ENCODE measurements around the gene AGFG1. TPM values are rescaled to one million over a fixed set of nuclear protein-coding genes. Genes with fewer than 3 reads are reported as not detected.
"Not testable (repeated sequence)": the region's sequence is repeated elsewhere in the genome, so short reads cannot be mapped to it uniquely, and the experiment has no call there.

Gene AGFG1
- total RNA-seq, 1 donor from 2014 or later = 139 TPM

DNA sequence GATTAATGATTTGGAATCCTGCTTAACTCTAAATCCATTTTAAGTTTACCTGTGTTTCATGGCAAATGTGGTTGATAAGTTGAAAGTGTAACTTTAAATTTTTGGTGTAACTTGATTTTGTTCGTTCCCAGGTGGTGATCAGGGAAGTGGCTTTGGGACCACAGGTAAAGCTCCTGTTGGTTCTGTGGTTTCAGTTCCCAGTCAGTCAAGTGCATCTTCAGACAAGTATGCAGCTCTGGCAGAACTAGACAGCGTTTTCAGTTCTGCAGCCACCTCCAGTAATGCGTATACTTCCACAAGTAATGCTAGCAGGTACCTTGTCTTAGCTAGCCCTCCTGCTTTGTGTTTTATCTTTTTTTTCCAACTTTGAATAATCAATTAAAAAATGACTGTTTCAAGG is 62.8 kb downstream of the AGFG1 start:
- intact Hi-C loops (cut with micrococcal nuclease) = no loop called here
- Mint-ChIP-seq H3K27me3 (ENCODE audit: low read depth) (no peaks in the 10 kb centered on the region), H3K4me1 (ENCODE audit: low read depth) (peaks cover 2% of the 10 kb centered on the region), H3K27ac (no peak overlapping the region), H3K9me3 (peaks cover 3% of the 10 kb centered on the region), H3K36me3 (ENCODE audit: low read depth) (peaks cover 63% of the 10 kb centered on the region), H3K4me3 (ENCODE audit: low read depth) (no peak overlapping the region)
- DNase-seq (ENCODE audit: low spot score) = no peak

GRCh38 chr2:227536445-227536844 is 64.5 kb downstream of the AGFG1 start:
- DNase-seq (ENCODE audit: low spot score) = no peak
- H3K27ac Mint-ChIP-seq = no peak overlapping the region
- H3K9me3 Mint-ChIP-seq = peaks cover 17% of the 10 kb centered on the region
- peaks cover 2% of the 10 kb centered on the region for H3K4me1 Mint-ChIP-seq (ENCODE audit: low read depth)
- H3K4me3 Mint-ChIP-seq (ENCODE audit: low read depth) = no peak overlapping the region
- peaks cover 69% of the 10 kb centered on the region for H3K36me3 Mint-ChIP-seq (ENCODE audit: low read depth)
- no peaks in the 10 kb centered on the region for H3K27me3 Mint-ChIP-seq (ENCODE audit: low read depth)
- intact Hi-C loops (cut with micrococcal nuclease) = no loop called here

DNA sequence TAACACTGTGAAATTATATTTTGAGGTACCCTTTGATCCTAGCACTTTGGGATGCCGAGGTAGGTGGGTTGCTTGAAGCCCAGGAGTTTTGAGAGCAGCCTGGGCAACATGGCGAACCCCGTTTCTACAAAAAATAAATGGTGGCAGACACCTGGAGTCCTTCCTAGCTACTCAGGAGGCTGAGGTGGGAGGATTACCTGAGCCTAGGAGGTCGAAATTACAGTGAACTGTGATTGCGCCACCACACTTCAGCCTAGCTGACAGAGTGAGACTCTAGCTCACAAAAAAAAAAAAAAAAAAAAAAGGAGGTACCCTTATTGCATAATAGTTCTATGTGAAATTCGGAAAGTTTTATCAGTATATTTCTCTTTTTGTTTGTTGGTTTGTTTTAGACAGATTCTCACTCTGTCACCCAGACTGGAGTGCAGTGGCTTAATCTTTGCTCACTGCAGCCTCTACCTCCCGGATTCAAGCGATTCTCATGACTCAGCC is 67.6 kb downstream of the AGFG1 start:
- Mint-ChIP-seq H3K36me3 (ENCODE audit: low read depth) (peaks cover 78% of the 10 kb centered on the region), H3K4me1 (ENCODE audit: low read depth) (peaks cover 6% of the 10 kb centered on the region), H3K27ac (no peak overlapping the region), H3K9me3 (peaks cover 18% of the 10 kb centered on the region), H3K27me3 (ENCODE audit: low read depth) (no peaks in the 10 kb centered on the region), H3K4me3 (ENCODE audit: low read depth) (no peak overlapping the region)
- no peak for DNase-seq (ENCODE audit: low spot score)
- intact Hi-C loops (cut with micrococcal nuclease) = no loop called here

GRCh38 chr2:227540352-227540751 is 68.4 kb downstream of the AGFG1 start:
- Mint-ChIP-seq H3K4me1 (ENCODE audit: low read depth) (peaks cover 11% of the 10 kb centered on the region), H3K36me3 (ENCODE audit: low read depth) (peaks cover 85% of the 10 kb centered on the region), H3K9me3 (peaks cover 18% of the 10 kb centered on the region)
- H3K27ac Mint-ChIP-seq; H3K4me3 Mint-ChIP-seq (ENCODE audit: low read depth); DNase-seq (ENCODE audit: low spot score); H3K27me3 Mint-ChIP-seq (ENCODE audit: low read depth); intact Hi-C loops (cut with micrococcal nuclease): not testable (repeated sequence)

DNA sequence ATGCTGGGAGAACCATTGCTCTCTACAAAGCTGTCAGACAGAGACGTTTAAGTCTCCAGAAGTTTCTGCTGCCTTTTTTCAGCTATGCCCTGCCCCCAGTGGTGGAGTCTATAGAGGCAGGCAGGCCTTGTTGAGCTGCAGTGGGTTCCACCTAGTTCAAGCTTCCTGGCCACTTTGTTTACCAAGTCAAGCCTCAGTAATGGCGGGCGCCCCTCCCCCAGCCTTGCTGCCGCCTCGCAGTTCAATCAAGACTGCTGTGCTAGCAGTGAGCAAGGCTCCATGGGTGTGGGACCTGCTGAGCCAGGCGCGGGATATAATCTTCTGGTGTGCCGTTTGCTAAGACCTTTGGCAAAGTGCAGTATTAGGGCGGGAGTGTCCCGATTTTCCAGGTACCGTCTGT is 74.0 kb downstream of the AGFG1 start:
- H3K4me1 Mint-ChIP-seq (ENCODE audit: low read depth) = peaks cover 13% of the 10 kb centered on the region
- H3K9me3 Mint-ChIP-seq = peaks cover 5% of the 10 kb centered on the region
- intact Hi-C loops (cut with micrococcal nuclease) = loop anchor here (5.0 kb wide), 1 partner anchor 74 kb away; the partner anchor contains the start of gene AGFG1
- no peak overlapping the region for H3K27ac Mint-ChIP-seq
- H3K36me3 Mint-ChIP-seq (ENCODE audit: low read depth) = peaks cover 78% of the 10 kb centered on the region
- H3K27me3 Mint-ChIP-seq (ENCODE audit: low read depth) = no peaks in the 10 kb centered on the region
- no peak for DNase-seq (ENCODE audit: low spot score)
- H3K4me3 Mint-ChIP-seq (ENCODE audit: low read depth) = no peak overlapping the region

GRCh38 chr2:227551836-227552235 is 79.9 kb downstream of the AGFG1 start:
- Mint-ChIP-seq H3K27me3 (ENCODE audit: low read depth) (no peaks in the 10 kb centered on the region), H3K4me3 (ENCODE audit: low read depth) (no peak overlapping the region), H3K27ac (no peak overlapping the region), H3K9me3 (no peaks in the 10 kb centered on the region), H3K4me1 (ENCODE audit: low read depth) (peaks cover 2% of the 10 kb centered on the region), H3K36me3 (ENCODE audit: low read depth) (peaks cover 49% of the 10 kb centered on the region)
- intact Hi-C loops (cut with micrococcal nuclease) = no loop called here
- no peak for DNase-seq (ENCODE audit: low spot score)

DNA sequence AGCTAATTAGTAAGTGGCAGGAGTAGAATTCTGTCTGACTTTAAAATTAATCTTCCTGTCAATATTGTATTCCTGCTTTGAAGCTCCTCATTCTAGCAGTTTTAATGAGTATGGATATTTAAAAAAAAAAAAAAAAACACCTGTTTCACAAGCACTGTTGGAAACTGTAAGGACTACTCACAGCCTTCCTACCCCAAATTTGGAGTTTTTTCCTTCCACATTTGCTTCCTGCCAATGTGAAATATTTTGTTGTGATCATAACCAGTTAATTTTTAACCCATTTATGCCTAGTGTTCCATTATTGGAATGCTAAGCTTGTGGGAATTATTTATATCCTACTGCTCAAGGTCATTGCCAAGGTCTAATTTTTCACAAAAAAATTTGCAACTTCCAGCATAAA is 90.6 kb downstream of the AGFG1 start:
- Mint-ChIP-seq H3K4me3 (ENCODE audit: low read depth) (no peak overlapping the region), H3K36me3 (ENCODE audit: low read depth) (peaks cover 22% of the 10 kb centered on the region), H3K9me3 (no peaks in the 10 kb centered on the region), H3K4me1 (ENCODE audit: low read depth) (peaks cover 4% of the 10 kb centered on the region), H3K27ac (no peak overlapping the region), H3K27me3 (ENCODE audit: low read depth) (no peaks in the 10 kb centered on the region)
- intact Hi-C loops (cut with micrococcal nuclease) = no loop called here
- no peak for DNase-seq (ENCODE audit: low spot score)

DNA sequence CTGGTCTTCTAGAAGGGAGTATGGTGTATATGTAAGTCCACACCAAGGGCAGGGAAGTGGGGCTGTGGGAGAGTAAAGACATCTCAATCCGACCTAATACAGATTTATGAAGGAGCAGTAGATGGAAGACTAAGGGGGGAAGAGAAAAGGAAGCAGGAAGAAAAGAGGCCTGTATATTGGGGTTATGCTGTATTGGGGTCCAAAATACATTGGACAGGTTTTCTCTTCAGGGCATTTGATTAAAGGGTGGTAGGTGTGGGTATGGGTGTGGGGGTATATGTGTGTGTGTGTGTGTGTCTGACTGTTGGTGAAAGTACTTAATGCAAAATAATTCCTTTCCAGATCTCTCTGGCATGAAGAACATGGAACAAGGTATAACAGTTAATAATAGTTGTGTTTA is 93.1 kb downstream of the AGFG1 start:
- intact Hi-C loops (cut with micrococcal nuclease) = no loop called here
- DNase-seq (ENCODE audit: low spot score) = no peak
- Mint-ChIP-seq H3K4me3 (ENCODE audit: low read depth) (no peak overlapping the region), H3K27ac (no peak overlapping the region), H3K36me3 (ENCODE audit: low read depth) (peaks cover 12% of the 10 kb centered on the region), H3K4me1 (ENCODE audit: low read depth) (peaks cover 4% of the 10 kb centered on the region), H3K9me3 (no peaks in the 10 kb centered on the region), H3K27me3 (ENCODE audit: low read depth) (no peaks in the 10 kb centered on the region)

DNA sequence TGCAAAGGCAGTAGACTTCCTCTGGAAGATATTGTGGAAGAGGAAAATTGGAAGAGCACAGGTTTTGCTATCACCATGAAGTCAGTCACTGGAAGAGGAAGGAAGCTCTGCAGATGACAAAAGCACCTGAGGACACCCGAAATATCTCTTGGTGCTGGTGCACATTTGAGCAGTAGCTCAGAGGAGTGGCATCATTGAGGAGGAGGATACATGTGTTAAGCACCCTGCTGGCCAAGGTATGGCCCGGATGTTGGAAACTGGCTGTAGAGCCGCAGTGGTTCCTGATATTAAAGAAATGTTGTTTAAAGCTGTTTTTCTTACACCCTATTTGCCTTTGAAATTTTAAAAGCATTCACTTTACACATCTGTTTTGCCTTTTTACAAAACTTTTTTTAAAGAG is 94.1 kb downstream of the AGFG1 start:
- no peaks in the 10 kb centered on the region for H3K27me3 Mint-ChIP-seq (ENCODE audit: low read depth)
- H3K27ac Mint-ChIP-seq = no peak overlapping the region
- no peak for DNase-seq (ENCODE audit: low spot score)
- H3K36me3 Mint-ChIP-seq (ENCODE audit: low read depth) = peaks cover 9% of the 10 kb centered on the region
- intact Hi-C loops (cut with micrococcal nuclease) = no loop called here
- peaks cover 4% of the 10 kb centered on the region for H3K4me1 Mint-ChIP-seq (ENCODE audit: low read depth)
- no peak overlapping the region for H3K4me3 Mint-ChIP-seq (ENCODE audit: low read depth)
- no peaks in the 10 kb centered on the region for H3K9me3 Mint-ChIP-seq

DNA sequence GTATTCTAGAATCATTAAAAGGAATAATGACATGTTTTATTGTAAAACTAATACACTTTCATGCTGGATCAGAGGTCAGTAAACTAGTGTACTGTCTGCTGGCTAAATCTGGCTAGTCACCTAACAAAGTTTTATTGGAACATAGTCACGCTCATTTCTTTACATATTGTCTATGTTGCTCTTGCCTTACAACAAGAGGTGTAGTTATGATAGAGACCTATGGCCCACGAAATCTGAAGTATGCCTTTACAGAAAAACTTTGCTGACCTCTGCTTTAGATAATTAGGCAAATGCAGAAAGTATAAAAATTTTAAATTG is 96.9 kb downstream of the AGFG1 start:
- Mint-ChIP-seq H3K4me1 (ENCODE audit: low read depth) (no peaks in the 10 kb centered on the region), H3K9me3 (no peaks in the 10 kb centered on the region), H3K27ac (no peak overlapping the region), H3K36me3 (ENCODE audit: low read depth) (peaks cover 9% of the 10 kb centered on the region), H3K4me3 (ENCODE audit: low read depth) (no peak overlapping the region), H3K27me3 (ENCODE audit: low read depth) (no peaks in the 10 kb centered on the region)
- DNase-seq (ENCODE audit: low spot score) = no peak
- intact Hi-C loops (cut with micrococcal nuclease) = no loop called here

DNA sequence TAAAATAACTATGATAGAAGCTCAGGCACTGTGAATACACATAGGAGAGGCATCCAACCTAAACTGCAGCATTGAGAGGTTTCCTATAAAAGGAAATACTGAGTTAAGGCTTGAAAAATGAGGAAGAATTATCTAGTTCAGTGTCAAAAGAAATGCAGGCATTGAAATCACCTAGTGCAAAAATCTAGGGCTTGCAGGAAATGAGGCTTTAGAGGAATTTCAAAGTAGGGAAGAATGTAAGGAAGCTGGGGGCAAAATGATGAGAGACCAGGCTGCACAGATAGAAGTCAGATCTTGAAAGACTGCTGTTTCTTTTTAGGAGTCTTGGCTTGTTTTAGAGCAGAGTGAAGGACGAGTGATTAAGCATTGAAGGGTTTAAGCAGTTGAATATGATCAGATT is 98.7 kb downstream of the AGFG1 start:
- no peak for DNase-seq (ENCODE audit: low spot score)
- H3K27ac Mint-ChIP-seq = no peak overlapping the region
- H3K4me1 Mint-ChIP-seq (ENCODE audit: low read depth) = no peaks in the 10 kb centered on the region
- H3K27me3 Mint-ChIP-seq (ENCODE audit: low read depth) = no peaks in the 10 kb centered on the region
- H3K4me3 Mint-ChIP-seq (ENCODE audit: low read depth) = no peak overlapping the region
- intact Hi-C loops (cut with micrococcal nuclease) = no loop called here
- peaks cover 4% of the 10 kb centered on the region for H3K36me3 Mint-ChIP-seq (ENCODE audit: low read depth)
- no peaks in the 10 kb centered on the region for H3K9me3 Mint-ChIP-seq

DNA sequence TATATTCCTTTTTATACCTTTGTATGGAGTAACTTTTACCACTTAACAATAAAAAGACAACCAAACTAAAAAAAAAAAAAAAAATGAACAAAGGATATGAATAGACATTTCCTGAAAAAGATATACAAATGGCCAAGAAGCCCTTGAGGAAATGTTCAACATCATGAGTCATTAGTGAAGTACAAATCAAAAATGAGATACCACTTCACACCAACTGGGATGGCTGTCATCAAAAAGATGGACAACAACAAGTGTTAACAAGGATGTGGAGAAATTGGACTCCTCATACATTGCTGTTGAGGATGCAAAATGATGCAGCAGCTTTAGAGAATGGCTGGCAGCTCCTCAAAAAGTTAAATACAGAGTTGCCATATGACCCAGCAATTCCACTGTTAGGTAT is 104.2 kb downstream of the AGFG1 start:
- Mint-ChIP-seq H3K4me3 (ENCODE audit: low read depth) (no peak overlapping the region), H3K27ac (no peak overlapping the region), H3K9me3 (no peaks in the 10 kb centered on the region), H3K4me1 (ENCODE audit: low read depth) (no peaks in the 10 kb centered on the region), H3K36me3 (ENCODE audit: low read depth) (no peaks in the 10 kb centered on the region), H3K27me3 (ENCODE audit: low read depth) (peaks cover 7% of the 10 kb centered on the region)
- intact Hi-C loops (cut with micrococcal nuclease) = no loop called here
- DNase-seq (ENCODE audit: low spot score) = no peak

- H3K4me3 Mint-ChIP-seq (ENCODE audit: low read depth) = no peak overlapping the region
- H3K27me3 Mint-ChIP-seq (ENCODE audit: low read depth) = peaks cover 7% of the 10 kb centered on the region
- H3K4me1 Mint-ChIP-seq (ENCODE audit: low read depth) = no peaks in the 10 kb centered on the region
- no peak for DNase-seq (ENCODE audit: low spot score)
- peaks cover under 1% of the 10 kb centered on the region for H3K9me3 Mint-ChIP-seq
- H3K36me3 Mint-ChIP-seq (ENCODE audit: low read depth) = no peaks in the 10 kb centered on the region
- H3K27ac Mint-ChIP-seq = no peak overlapping the region
- intact Hi-C loops (cut with micrococcal nuclease) = no loop called here
Observed at GRCh38 chr2:227576812-227577211, 104.9 kb downstream of the AGFG1 start.

DNA sequence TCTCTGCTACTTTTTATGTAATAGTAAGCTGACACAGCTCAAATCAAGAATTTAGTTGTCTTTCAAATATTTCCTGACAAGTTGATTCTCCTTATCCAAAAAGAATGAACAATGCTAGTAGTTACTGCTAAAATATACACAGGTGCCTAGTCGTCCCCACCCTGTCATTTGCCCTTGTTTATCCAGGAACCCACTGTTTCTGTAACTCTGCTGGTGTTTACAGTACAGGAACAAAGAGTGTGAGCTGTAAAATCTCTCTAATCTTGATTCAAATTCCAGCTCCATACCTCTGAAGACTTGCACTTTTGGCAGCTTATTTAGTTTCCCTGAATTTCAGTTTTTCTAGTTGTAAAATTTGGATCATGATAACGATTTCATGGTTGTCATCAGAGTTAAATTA is 105.6 kb downstream of the AGFG1 start:
- H3K4me3 Mint-ChIP-seq (ENCODE audit: low read depth) = no peak overlapping the region
- no peaks in the 10 kb centered on the region for H3K36me3 Mint-ChIP-seq (ENCODE audit: low read depth)
- peaks cover 8% of the 10 kb centered on the region for H3K9me3 Mint-ChIP-seq
- no peak overlapping the region for H3K27ac Mint-ChIP-seq
- peaks cover 7% of the 10 kb centered on the region for H3K27me3 Mint-ChIP-seq (ENCODE audit: low read depth)
- H3K4me1 Mint-ChIP-seq (ENCODE audit: low read depth) = no peaks in the 10 kb centered on the region
- intact Hi-C loops (cut with micrococcal nuclease) = no loop called here
- no peak for DNase-seq (ENCODE audit: low spot score)
